Retinal pigment epithelial cell (primary cell): ENCODE data around the gene ASTL.

Experiments used
- DNase-seq: peaks from one replicate; pipeline ENCODE4 v3.0.0-alpha.2; 2010; ENCODE audit warnings: low read depth
- H3K4me3 ChIP-seq: 2 replicates; pipeline ENCODE4 v1.5.1; 2011; ENCODE audit warnings: mild to moderate bottlenecking, low read length, control low read depth, moderate library complexity
- CTCF ChIP-seq: conservative IDR thresholded peaks from 2 replicates; pipeline ENCODE4 v1.5.1; 2011; ENCODE audit warnings: low read depth, low read length, control low read depth, inconsistent platforms

Gene ASTL

GRCh38 chr2:96131152-96131812, 7.0 kb downstream of the ASTL start:
- no peak for DNase-seq
- H3K4me3 ChIP-seq, result no peak overlapping the region
- no peak for TF ChIP-seq CTCF

GRCh38 chr2:96130483-96130882, 7.8 kb downstream of the ASTL start:
- no peak overlapping the region for H3K4me3 ChIP-seq
- DNase-seq, result no peak
- no peak for TF ChIP-seq CTCF

GRCh38 chr2:96129528-96130120, 8.7 kb downstream of the ASTL start:
- no peak for DNase-seq

GRCh38 chr2:96128456-96128855, 9.8 kb downstream of the ASTL start:
- H3K4me3 ChIP-seq, result no peak overlapping the region
- no peak for DNase-seq
- no peak for TF ChIP-seq CTCF

More at GRCh38 chr2:96129528-96130120, 8.7 kb downstream of the ASTL start:
- H3K4me3 ChIP-seq, result no peak overlapping the region
- TF ChIP-seq CTCF, result no peak

- H3K4me3 ChIP-seq, result no peak overlapping the region
- TF ChIP-seq CTCF, result no peak
- no peak for DNase-seq
Measured at GRCh38 chr2:96124406-96125265, 13.7 kb downstream of the ASTL start.

GRCh38 chr2:96123936-96124335, 14.4 kb downstream of the ASTL start:
- no peak for TF ChIP-seq CTCF
- no peak for DNase-seq
- H3K4me3 ChIP-seq, result no peak overlapping the region

- H3K4me3 ChIP-seq, result no peak overlapping the region
- TF ChIP-seq CTCF, result no peak
- DNase-seq, result no peak
Measured at GRCh38 chr2:96123290-96123689, 15.0 kb downstream of the ASTL start.
